HUES6 (cell line): ENCODE results near the gene SHISA2.

Experiments used
- H3K27ac ChIP-seq: 2 replicates; pipeline ENCODE4 v1.7.0; 2013; ENCODE audit warnings: low read depth, mild to moderate bottlenecking, low read length, inconsistent platforms
- H3K27me3 ChIP-seq: 2 replicates; pipeline ENCODE4 v1.6.1; 2013; ENCODE audit warnings: low read length; ENCODE audit not compliant: control insufficient read depth, insufficient read depth
- H3K36me3 ChIP-seq: 2 replicates; pipeline ENCODE4 v1.6.1; 2013; ENCODE audit warnings: low read length; ENCODE audit not compliant: control insufficient read depth, insufficient read depth
- H3K4me1 ChIP-seq: 2 replicates; pipeline ENCODE4 v1.6.1; 2013; ENCODE audit warnings: low read length; ENCODE audit not compliant: control insufficient read depth, insufficient read depth
- H3K4me3 ChIP-seq: 2 replicates; pipeline ENCODE4 v1.5.1; 2013; ENCODE audit warnings: low read depth, low read length
- H3K9ac ChIP-seq: one replicate; pipeline ENCODE4 v1.6.1; 2013; ENCODE audit warnings: mild to moderate bottlenecking, low read length
- H3K9me3 ChIP-seq: 2 replicates; pipeline ENCODE4 v1.6.1; 2013; ENCODE audit warnings: low read depth, low read length; ENCODE audit not compliant: control insufficient read depth, insufficient read depth

Gene SHISA2

GRCh38 chr13:26048741-26049140, 3.1 kb downstream of the SHISA2 start:
- peaks cover 5% of the 10 kb centered on the region; the same call in 1 of the 2 replicates for H3K36me3 ChIP-seq
- no peak overlapping the region for H3K9ac ChIP-seq
- H3K4me3 ChIP-seq = peak overlapping the region; percentile 62
- peaks cover 70% of the 10 kb centered on the region for H3K27me3 ChIP-seq
- H3K4me1 ChIP-seq = peaks cover 6% of the 10 kb centered on the region
- H3K9me3 ChIP-seq = no peaks in the 10 kb centered on the region
- H3K27ac ChIP-seq = no peak overlapping the region

- Histone ChIP-seq H3K4me1 (peaks cover 6% of the 10 kb centered on the region), H3K27me3 (peaks cover 53% of the 10 kb centered on the region)
These were observed 4.8 kb downstream of the SHISA2 start for GRCh38 chr13:26047040-26047439.

GRCh38 chr13:26046639-26047038, 5.2 kb downstream of the SHISA2 start:
- no peak overlapping the region for H3K4me3 ChIP-seq
- H3K36me3 ChIP-seq = peaks cover 5% of the 10 kb centered on the region; the same call in 1 of the 2 replicates
- H3K9ac ChIP-seq = no peak overlapping the region
- H3K27ac ChIP-seq = no peak overlapping the region
- peaks cover 6% of the 10 kb centered on the region for H3K4me1 ChIP-seq
- H3K27me3 ChIP-seq = peaks cover 51% of the 10 kb centered on the region
- H3K9me3 ChIP-seq = no peaks in the 10 kb centered on the region

More at GRCh38 chr13:26047040-26047439, 4.8 kb downstream of the SHISA2 start:
- Histone ChIP-seq H3K27ac (no peak overlapping the region), H3K9me3 (no peaks in the 10 kb centered on the region), H3K36me3 (peaks cover 5% of the 10 kb centered on the region; the same call in 1 of the 2 replicates), H3K9ac (no peak overlapping the region), H3K4me3 (no peak overlapping the region)

GRCh38 chr13:26045142-26045541, 6.7 kb downstream of the SHISA2 start:
- H3K36me3 ChIP-seq = peaks cover 5% of the 10 kb centered on the region; the same call in 1 of the 2 replicates
- H3K9ac ChIP-seq = no peak overlapping the region
- H3K4me3 ChIP-seq = no peak overlapping the region
- H3K27me3 ChIP-seq = peaks cover 36% of the 10 kb centered on the region
- H3K27ac ChIP-seq = no peak overlapping the region
- H3K4me1 ChIP-seq = peaks cover 6% of the 10 kb centered on the region
- no peaks in the 10 kb centered on the region for H3K9me3 ChIP-seq

GRCh38 chr13:26042785-26043184, 9.0 kb downstream of the SHISA2 start:
- no peak overlapping the region for H3K27ac ChIP-seq
- H3K36me3 ChIP-seq = peaks cover 5% of the 10 kb centered on the region; the same call in 1 of the 2 replicates
- H3K9ac ChIP-seq = no peak overlapping the region
- no peak overlapping the region for H3K4me3 ChIP-seq
- H3K4me1 ChIP-seq = no peaks in the 10 kb centered on the region
- H3K9me3 ChIP-seq = no peaks in the 10 kb centered on the region
- H3K27me3 ChIP-seq = peaks cover 12% of the 10 kb centered on the region; the same call in 1 of the 2 replicates

- Histone ChIP-seq H3K4me1 (no peaks in the 10 kb centered on the region), H3K27me3 (no peaks in the 10 kb centered on the region; the same call in 1 of the 2 replicates), H3K36me3 (peaks cover 2% of the 10 kb centered on the region; the same call in 1 of the 2 replicates), H3K9me3 (no peaks in the 10 kb centered on the region), H3K4me3 (no peak overlapping the region), H3K27ac (no peak overlapping the region), H3K9ac (no peak overlapping the region)
These were observed 10.4 kb downstream of the SHISA2 start for GRCh38 chr13:26041444-26041843.

GRCh38 chr13:26038931-26039475, 12.8 kb downstream of the SHISA2 start:
- H3K9ac ChIP-seq = no peak overlapping the region
- no peaks in the 10 kb centered on the region for H3K4me1 ChIP-seq
- no peak overlapping the region for H3K4me3 ChIP-seq
- no peaks in the 10 kb centered on the region for H3K27me3 ChIP-seq
- H3K36me3 ChIP-seq = no peaks in the 10 kb centered on the region
- no peak overlapping the region for H3K27ac ChIP-seq
- no peaks in the 10 kb centered on the region for H3K9me3 ChIP-seq

GRCh38 chr13:26037302-26037701, 14.5 kb downstream of the SHISA2 start:
- no peaks in the 10 kb centered on the region for H3K9me3 ChIP-seq
- H3K27me3 ChIP-seq = no peaks in the 10 kb centered on the region
- H3K27ac ChIP-seq = no peak overlapping the region
- H3K4me3 ChIP-seq = no peak overlapping the region
- no peak overlapping the region for H3K9ac ChIP-seq
- H3K4me1 ChIP-seq = no peaks in the 10 kb centered on the region
- H3K36me3 ChIP-seq = no peaks in the 10 kb centered on the region

GRCh38 chr13:26036383-26036782, 15.4 kb downstream of the SHISA2 start:
- Histone ChIP-seq H3K9ac (no peak overlapping the region), H3K4me1 (no peaks in the 10 kb centered on the region), H3K27ac (no peak overlapping the region), H3K36me3 (no peaks in the 10 kb centered on the region), H3K27me3 (no peaks in the 10 kb centered on the region), H3K9me3 (no peaks in the 10 kb centered on the region), H3K4me3 (no peak overlapping the region)

GRCh38 chr13:26034018-26034417, 17.8 kb downstream of the SHISA2 start:
- Histone ChIP-seq H3K27me3 (no peaks in the 10 kb centered on the region), H3K4me1 (no peaks in the 10 kb centered on the region), H3K36me3 (no peaks in the 10 kb centered on the region), H3K9ac (no peak overlapping the region), H3K4me3 (no peak overlapping the region), H3K9me3 (peaks cover 8% of the 10 kb centered on the region), H3K27ac (no peak overlapping the region)

- no peak overlapping the region for H3K4me3 ChIP-seq
- no peak overlapping the region for H3K27ac ChIP-seq
- H3K9ac ChIP-seq = no peak overlapping the region
- H3K4me1 ChIP-seq = peaks cover 11% of the 10 kb centered on the region
- no peaks in the 10 kb centered on the region for H3K27me3 ChIP-seq
- no peaks in the 10 kb centered on the region for H3K36me3 ChIP-seq
- peaks cover 8% of the 10 kb centered on the region for H3K9me3 ChIP-seq
These were observed 21.5 kb downstream of the SHISA2 start for GRCh38 chr13:26030331-26030730.
